ENCODE measurements around the gene KCNS1. TPM values are rescaled to one million over a fixed set of nuclear protein-coding genes. Genes with fewer than 3 reads are reported as not detected.

The KCNS1 gene
- total RNA-seq, 4 donors from 2014 or later: 1.0 to 5.5 (median 2.3) TPM

GRCh38 chr20:45136911-45137310, 36.0 kb upstream of the KCNS1 start:
- 52% methylated on average over 2 of the region's 2 CpGs for WGBS
- DNase-seq (ENCODE audit: low spot score in 2 of 2): no peak
- no peak overlapping the region for H3K27ac ChIP-seq
- no peaks in the 10 kb centered on the region for H3K36me3 ChIP-seq
- no peak overlapping the region for H3K4me3 ChIP-seq
- H3K9me3 ChIP-seq: no peaks in the 10 kb centered on the region
- H3K27me3 ChIP-seq: peaks cover 6% of the 10 kb centered on the region
- TF ChIP-seq POLR2A (IDR thresholded peaks at IDR 0.05) (no peak), EP300 (IDR thresholded peaks at IDR 0.05) (no peak), CTCF (IDR thresholded peaks at IDR 0.05) (no peak), POLR2AphosphoS5 (IDR thresholded peaks at IDR 0.05) (no peak)
- H3K4me1 ChIP-seq: no peaks in the 10 kb centered on the region

GRCh38 chr20:45128099-45128498, 27.2 kb upstream of the KCNS1 start:
- no peak for TF ChIP-seq POLR2AphosphoS5 (IDR thresholded peaks at IDR 0.05)
- Histone ChIP-seq H3K4me3 (no peak overlapping the region), H3K4me1 (no peaks in the 10 kb centered on the region), H3K27me3 (peaks cover 11% of the 10 kb centered on the region), H3K9me3 (no peaks in the 10 kb centered on the region), H3K36me3 (no peaks in the 10 kb centered on the region), H3K27ac (no peak overlapping the region)
- no peak for DNase-seq (ENCODE audit: low spot score in 2 of 2)
- 22% methylated on average over 2 of the region's 2 CpGs for WGBS

GRCh38 chr20:45124365-45124764, 23.4 kb upstream of the KCNS1 start, which contains the start of gene WFDC12:
TSS of gene WFDC12 (minus strand) at chr20:45124465. CDS start at chr20:45124447, 18 bp downstream.
- Histone ChIP-seq H3K36me3 (no peaks in the 10 kb centered on the region), H3K27ac (no peak within 1 kb of the TSS), H3K4me3 (no peak within 1 kb of the TSS), H3K27me3 (peaks cover 14% of the 10 kb centered on the region), H3K4me1 (no peaks in the 10 kb centered on the region), H3K9me3 (no peaks in the 10 kb centered on the region)
- 91% methylated on average over 6 of the region's 6 CpGs for WGBS
- TF ChIP-seq EP300 (IDR thresholded peaks at IDR 0.05): no peak
- no peak for TF ChIP-seq POLR2AphosphoS5 (IDR thresholded peaks at IDR 0.05)
- TF ChIP-seq POLR2A (IDR thresholded peaks at IDR 0.05): no peak
- no peak for TF ChIP-seq CTCF (IDR thresholded peaks at IDR 0.05)
- DNase-seq (ENCODE audit: low spot score in 2 of 2): no peak

GRCh38 chr20:45121388-45121787, 20.5 kb upstream of the KCNS1 start:
- no peak overlapping the region for H3K27ac ChIP-seq
- no peak for DNase-seq (ENCODE audit: low spot score in 2 of 2)
- H3K36me3 ChIP-seq: no peaks in the 10 kb centered on the region
- WGBS: 89% methylated on average over 2 of the region's 2 CpGs
- H3K4me1 ChIP-seq: peaks cover 3% of the 10 kb centered on the region
- H3K27me3 ChIP-seq: peaks cover 14% of the 10 kb centered on the region
- TF ChIP-seq CTCF (IDR thresholded peaks at IDR 0.05) (no peak), POLR2A (IDR thresholded peaks at IDR 0.05) (no peak), POLR2AphosphoS5 (IDR thresholded peaks at IDR 0.05) (no peak), EP300 (IDR thresholded peaks at IDR 0.05) (no peak)
- no peak overlapping the region for H3K4me3 ChIP-seq
- H3K9me3 ChIP-seq: no peaks in the 10 kb centered on the region

- no peak for DNase-seq (ENCODE audit: low spot score in 2 of 2)
- Histone ChIP-seq H3K9me3 (no peaks in the 10 kb centered on the region), H3K36me3 (no peaks in the 10 kb centered on the region), H3K27ac (no peak overlapping the region), H3K4me3 (no peak overlapping the region), H3K4me1 (peaks cover 16% of the 10 kb centered on the region), H3K27me3 (peaks cover 13% of the 10 kb centered on the region)
- 95% methylated on average over 2 of the region's 2 CpGs for WGBS
- TF ChIP-seq POLR2AphosphoS5 (IDR thresholded peaks at IDR 0.05) (no peak), EP300 (IDR thresholded peaks at IDR 0.05) (no peak), CTCF (IDR thresholded peaks at IDR 0.05) (no peak), POLR2A (IDR thresholded peaks at IDR 0.05) (no peak)
Observed at GRCh38 chr20:45119556-45120266, 18.8 kb upstream of the KCNS1 start.

Measured in suprapubic skin (tissue), 4 donors.